Omental fat pad (tissue), 4 donors: Measurements from ENCODE around the gene CAMSAP1. TPM values are rescaled to one million over a fixed set of nuclear protein-coding genes. Genes with fewer than 3 reads are reported as not detected.

ENCODE experiments used
- ATAC-seq: fragments of 150-250 bp; one replicate; pipeline ENCODE4 v1.9.1; 2016; ENCODE audit warnings: mild to moderate bottlenecking, moderate library complexity; ENCODE audit not compliant: low FRiP score
- DNase-seq: peaks from one replicate; pipeline ENCODE4 v3.0.0-alpha.2; 2019; ENCODE audit warnings: low spot score
- total RNA-seq, 4 donors: library from RNA; depleted of rRNA; stranded (reverse); fragments of >200 nt; gene quantifications; one replicate each; pipeline ENCODE4 v1.1.0, GENCODE V29; 2016
- TF ChIP-seq, protein P1 (sequence below), 3 donors: fragments of 450-650 bp; IDR thresholded peaks; one replicate each; pipeline ENCODE4 v1.5.1; 2016 to 2017; ENCODE audit warnings: antibody characterized with exemption in 3 of 3, mild to moderate bottlenecking in 3 of 3, moderate library complexity in 2 of 3

CAMSAP1 gene
- total RNA-seq, 4 donors from 2014 or later, result 22.3 to 52.5 (median 33.2) TPM

DNA sequence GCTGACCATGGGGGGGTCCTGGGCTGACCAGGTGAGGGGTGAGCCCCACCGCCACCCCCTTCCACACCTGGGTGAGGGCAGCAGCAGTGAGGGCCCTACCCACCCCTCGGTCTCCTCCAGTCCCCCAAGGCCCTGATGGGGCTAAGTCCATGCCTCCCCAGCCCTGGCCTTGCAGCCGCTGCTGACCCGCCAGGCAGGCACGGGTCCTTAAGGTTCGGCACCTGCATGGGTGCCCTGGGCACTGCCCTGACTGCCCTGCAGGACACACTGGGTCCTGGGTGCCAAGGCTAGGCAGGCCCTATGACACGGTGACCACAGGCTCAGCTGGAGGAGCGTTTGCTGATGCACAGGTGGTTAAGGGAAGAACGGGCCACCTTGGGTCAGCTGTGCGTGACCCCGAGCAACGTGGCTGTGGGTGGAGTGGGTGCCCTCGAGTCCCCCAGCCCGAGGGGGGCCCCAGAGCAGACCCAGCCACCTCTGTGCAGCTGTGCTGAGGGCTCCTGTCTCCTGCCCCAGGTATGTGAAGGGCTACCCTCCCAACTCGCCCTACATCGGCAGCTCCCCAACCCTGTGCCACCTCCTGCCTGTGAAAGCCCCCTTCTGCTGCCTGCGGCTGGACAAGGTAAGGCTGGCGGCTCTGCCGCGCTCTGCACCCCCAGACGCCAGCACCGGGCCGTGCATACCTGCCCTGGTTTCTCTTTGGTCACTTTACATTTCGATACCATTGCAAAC, 132.4 kb downstream of the CAMSAP1 start:
- no peak for DNase-seq
- TF ChIP-seq, protein P1, sequence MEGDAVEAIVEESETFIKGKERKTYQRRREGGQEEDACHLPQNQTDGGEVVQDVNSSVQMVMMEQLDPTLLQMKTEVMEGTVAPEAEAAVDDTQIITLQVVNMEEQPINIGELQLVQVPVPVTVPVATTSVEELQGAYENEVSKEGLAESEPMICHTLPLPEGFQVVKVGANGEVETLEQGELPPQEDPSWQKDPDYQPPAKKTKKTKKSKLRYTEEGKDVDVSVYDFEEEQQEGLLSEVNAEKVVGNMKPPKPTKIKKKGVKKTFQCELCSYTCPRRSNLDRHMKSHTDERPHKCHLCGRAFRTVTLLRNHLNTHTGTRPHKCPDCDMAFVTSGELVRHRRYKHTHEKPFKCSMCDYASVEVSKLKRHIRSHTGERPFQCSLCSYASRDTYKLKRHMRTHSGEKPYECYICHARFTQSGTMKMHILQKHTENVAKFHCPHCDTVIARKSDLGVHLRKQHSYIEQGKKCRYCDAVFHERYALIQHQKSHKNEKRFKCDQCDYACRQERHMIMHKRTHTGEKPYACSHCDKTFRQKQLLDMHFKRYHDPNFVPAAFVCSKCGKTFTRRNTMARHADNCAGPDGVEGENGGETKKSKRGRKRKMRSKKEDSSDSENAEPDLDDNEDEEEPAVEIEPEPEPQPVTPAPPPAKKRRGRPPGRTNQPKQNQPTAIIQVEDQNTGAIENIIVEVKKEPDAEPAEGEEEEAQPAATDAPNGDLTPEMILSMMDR (IDR thresholded peaks at IDR 0.05), result no peak
- no peak for ATAC-seq

GRCh38 chr9:135774239-135774747, 133.1 kb downstream of the CAMSAP1 start:
- no peak for ATAC-seq
- no peak for DNase-seq
- TF ChIP-seq, protein P1 (IDR thresholded peaks at IDR 0.05), result no peak

DNA sequence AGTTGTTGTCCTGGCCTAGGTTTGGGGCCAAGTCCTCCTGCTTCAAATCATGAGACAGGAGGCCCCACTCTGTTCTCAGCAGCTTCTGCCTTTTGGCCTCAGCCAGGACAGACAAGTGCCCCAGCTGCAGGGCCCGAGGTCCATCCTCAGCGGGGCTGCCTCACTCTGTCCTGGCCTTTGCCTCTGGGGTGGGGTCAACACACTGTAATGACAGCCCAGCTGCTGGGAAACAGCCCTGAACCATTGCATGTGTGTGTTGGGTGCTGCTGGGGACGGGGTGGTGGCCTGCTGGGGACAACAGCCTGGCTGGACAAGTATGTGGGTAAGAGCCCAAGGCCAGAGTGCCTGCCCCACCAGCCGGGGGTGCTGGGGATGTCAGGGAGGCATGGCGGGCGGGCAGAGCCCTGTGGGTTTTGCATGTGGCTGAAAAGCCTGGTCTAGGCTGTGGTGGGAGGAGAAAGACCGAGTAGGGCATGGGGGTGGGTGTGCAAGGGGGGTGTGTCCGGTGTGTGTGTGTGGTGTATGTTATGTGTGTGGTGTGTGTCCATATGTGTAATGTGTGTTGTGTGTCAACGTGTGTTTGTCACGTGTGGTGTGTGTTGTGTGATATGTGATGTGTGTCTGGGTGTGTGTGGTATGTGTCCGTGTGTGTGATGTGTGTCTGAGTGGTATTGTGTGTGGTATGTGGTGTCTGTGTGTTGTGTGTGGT, 133.7 kb downstream of the CAMSAP1 start:
- no peak for ATAC-seq
- TF ChIP-seq, protein P1 (IDR thresholded peaks at IDR 0.05), result no peak
- DNase-seq, result no peak

DNA sequence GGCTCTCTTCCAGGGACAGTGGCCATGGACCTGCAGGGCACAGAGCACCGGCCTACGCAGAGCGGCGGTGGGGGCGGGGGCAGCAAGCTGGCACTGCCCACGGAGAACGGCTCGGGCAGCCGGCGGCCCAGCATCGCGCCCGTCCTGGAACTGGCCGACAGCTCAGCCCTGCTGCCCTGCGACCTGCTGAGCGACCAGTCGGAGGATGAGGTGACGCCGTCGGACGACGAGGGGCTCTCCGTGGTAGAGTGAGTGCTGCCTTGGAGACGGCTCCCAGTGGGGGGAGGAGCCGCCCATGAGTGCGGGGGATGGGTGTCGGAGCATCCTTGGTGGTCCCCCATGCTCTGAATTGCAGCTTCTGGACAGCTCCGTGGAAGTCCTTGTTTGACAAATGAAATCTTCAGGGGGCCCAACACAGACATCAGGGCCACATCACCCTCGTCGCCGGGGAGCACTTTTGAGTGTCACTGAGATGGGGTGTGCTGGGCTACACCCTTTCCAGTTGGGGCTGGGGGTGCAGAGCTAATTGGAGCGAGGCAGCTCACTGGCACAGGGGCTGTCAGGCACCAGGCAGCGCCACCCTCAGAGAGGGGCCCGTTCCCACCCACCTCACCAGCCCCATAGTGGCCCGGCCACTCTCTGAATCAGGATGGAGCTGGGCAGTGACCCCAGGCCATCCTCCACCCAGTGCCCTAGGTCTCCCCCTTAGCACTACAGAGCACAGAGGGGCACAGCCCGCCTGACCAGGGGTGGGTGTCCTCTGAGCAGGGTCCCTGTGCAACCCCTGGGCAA, 134.4 kb downstream of the CAMSAP1 start:
- ATAC-seq (no peak), DNase-seq (no peak)
- TF ChIP-seq, protein P1 (IDR thresholded peaks at IDR 0.05), result no peak

DNA sequence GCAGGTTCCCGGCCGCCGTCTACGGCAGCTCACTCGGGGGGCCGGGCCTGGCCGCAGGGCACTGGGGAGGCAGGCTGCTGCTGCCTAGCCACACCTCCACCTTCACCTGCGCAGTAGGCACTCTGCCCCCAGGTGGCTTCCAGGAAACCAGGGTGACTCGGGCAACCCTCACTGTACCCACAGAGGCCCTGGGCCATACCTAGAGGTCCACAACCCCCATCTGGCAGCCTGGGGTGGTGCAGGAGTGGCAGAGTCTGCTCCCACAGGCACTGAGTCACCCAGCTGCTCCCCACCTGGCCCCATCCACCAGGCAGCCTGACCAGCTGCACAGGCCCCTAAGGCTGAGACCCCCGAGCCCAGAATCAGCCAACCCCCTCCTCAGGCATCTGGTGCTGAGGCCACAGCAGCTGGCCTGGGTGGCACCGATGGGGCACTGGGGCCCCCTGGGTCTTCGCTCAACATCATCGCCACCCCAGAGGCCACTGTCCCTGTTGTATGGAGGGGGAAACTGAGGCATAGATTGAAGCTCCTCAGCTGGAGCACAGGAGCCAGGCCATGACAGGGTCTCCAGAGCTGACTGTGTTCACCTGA, 135.2 kb downstream of the CAMSAP1 start:
- DNase-seq (no peak), ATAC-seq (no peak)
- TF ChIP-seq, protein P1 (IDR thresholded peaks at IDR 0.05), result no peak

DNA sequence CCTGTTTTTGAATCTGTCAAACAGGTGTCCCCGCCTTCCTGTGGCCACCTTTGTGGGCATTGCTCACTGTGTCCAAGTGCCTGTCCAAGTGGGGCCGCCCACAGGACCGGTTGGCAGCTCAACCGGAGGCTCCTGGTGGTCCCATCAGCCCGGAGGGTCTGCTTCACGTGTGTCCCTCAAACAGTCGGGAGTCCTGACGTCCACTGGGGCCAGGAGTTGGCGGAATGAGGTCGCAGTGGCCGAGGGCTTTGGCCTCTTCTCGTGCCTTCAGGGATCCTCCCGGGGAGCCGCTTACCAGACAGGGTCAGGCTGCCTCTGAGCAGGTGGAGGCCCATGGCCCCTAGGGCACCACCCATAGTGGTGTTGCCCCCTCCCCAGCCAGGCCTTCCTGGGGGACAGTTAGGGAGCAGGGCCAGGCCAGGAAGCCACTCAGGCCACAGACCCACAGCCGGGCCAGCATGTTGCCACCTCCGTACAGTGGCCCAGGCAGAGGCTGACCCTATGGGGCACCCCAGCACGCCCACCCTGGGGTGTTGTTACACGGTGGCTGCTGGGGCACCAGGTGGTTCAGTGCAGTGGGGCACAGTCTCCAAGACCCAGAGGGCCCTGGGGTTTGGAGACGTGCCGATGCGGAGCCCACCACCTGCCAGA, 135.8 kb downstream of the CAMSAP1 start:
- DNase-seq (no peak), ATAC-seq (no peak)
- TF ChIP-seq, protein P1 (IDR thresholded peaks at IDR 0.05), result no peak
